ENCODE results near the gene TBX4. TPM values are rescaled to one million over a fixed set of nuclear protein-coding genes. Genes with fewer than 3 reads are reported as not detected.

TBX4 gene
- under 1 TPM in 3 of 4 donors, not detected in 1; 0.37 to 0.89 (median 0.60) TPM for polyA plus RNA-seq (ENCODE audit: insufficient read length in 4 of 4)

- DNase-seq (ENCODE audit: low read depth in 4 of 4, low spot score in 3 of 4), result no peak
These were observed at the start of gene TBX4 for GRCh38 chr17:61452301-61453290. Gene TBX4 (plus strand): TSS chr17:61452422. CDS start chr17:61456491, 4,069 bp downstream.

GRCh38 chr17:61402978-61403800, 49.0 kb upstream of the TBX4 start:
- DNase-seq (ENCODE audit: low read depth in 4 of 4, low spot score in 3 of 4), result no peak

GRCh38 chr17:61403801-61404662, 48.2 kb upstream of the TBX4 start:
- DNase-seq (ENCODE audit: low read depth in 4 of 4, low spot score in 3 of 4), result no peak

- DNase-seq (ENCODE audit: low read depth in 4 of 4, low spot score in 3 of 4), result no peak
These were observed 47.6 kb upstream of the TBX4 start for GRCh38 chr17:61404663-61404912.

- no peak for DNase-seq (ENCODE audit: low read depth in 4 of 4, low spot score in 3 of 4)
These were observed 47.1 kb upstream of the TBX4 start for GRCh38 chr17:61404913-61405685.

GRCh38 chr17:61405686-61406536, 46.3 kb upstream of the TBX4 start:
- no peak for DNase-seq (ENCODE audit: low read depth in 4 of 4, low spot score in 3 of 4)

- DNase-seq (ENCODE audit: low read depth in 4 of 4, low spot score in 3 of 4), result no peak
These were observed 45.7 kb upstream of the TBX4 start for GRCh38 chr17:61406537-61406845.

- DNase-seq (ENCODE audit: low read depth in 4 of 4, low spot score in 3 of 4), result no peak
These were observed 45.0 kb upstream of the TBX4 start for GRCh38 chr17:61406971-61407911.

- no peak for DNase-seq (ENCODE audit: low read depth in 4 of 4, low spot score in 3 of 4)
These were observed 43.8 kb upstream of the TBX4 start for GRCh38 chr17:61408151-61409041.

GRCh38 chr17:61409301-61410112, 42.7 kb upstream of the TBX4 start:
- no peak for DNase-seq (ENCODE audit: low read depth in 4 of 4, low spot score in 3 of 4)

- peak in 1 of 4 donors; percentile 75 for DNase-seq (ENCODE audit: low read depth in 4 of 4, low spot score in 3 of 4)
These were observed 41.8 kb upstream of the TBX4 start for GRCh38 chr17:61410141-61411010.

- DNase-seq (ENCODE audit: low read depth in 4 of 4, low spot score in 3 of 4), result no peak
These were observed 41.3 kb upstream of the TBX4 start for GRCh38 chr17:61411011-61411260.

- no peak for DNase-seq (ENCODE audit: low read depth in 4 of 4, low spot score in 3 of 4)
These were observed 40.7 kb upstream of the TBX4 start for GRCh38 chr17:61411261-61412142.

- DNase-seq (ENCODE audit: low read depth in 4 of 4, low spot score in 3 of 4), result peak in 1 of 4 donors; percentile 77
These were observed 39.9 kb upstream of the TBX4 start for GRCh38 chr17:61412143-61412859.

Measured in left renal pelvis (tissue), 4 donors.